Measurements from ENCODE around the gene SLC45A2.
"Not testable (repeated sequence)": the region's sequence is repeated elsewhere in the genome, so short reads cannot be mapped to it uniquely, and the experiment has no call there.

Gene SLC45A2

DNA sequence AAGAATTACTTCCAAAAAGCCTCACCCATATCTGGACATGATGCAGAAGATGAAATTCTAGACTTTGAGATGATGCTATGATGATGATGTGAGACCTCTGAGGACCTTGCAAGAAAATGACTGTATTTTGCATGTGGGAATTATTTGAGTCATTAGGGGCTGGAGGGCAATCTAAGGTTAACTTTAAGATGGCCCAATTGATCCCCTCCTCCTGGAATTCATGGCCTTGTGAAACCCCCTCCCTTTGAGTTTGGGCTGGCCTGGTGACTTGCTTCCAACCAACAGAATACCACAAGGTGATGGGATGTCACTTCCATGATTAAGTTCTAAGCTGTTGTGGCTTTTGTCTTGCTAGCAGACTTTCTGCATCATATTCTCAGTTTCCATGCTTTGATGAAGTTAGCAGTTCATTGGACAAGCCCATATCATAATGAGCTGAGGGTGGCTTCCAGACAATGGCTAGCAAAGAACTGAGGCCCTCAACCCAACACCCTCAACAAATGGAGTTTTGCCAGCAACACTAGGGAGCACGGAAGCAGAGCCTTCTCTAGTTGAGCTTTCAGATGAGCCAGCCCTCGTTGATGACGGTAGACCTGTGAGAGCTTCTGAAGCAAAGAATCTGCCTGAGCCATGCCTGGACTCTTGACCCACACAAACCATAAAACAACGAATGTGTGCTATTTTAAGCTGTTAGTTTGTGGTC, 30.8 kb upstream of the SLC45A2 start:
- TF ChIP-seq, protein P1, sequence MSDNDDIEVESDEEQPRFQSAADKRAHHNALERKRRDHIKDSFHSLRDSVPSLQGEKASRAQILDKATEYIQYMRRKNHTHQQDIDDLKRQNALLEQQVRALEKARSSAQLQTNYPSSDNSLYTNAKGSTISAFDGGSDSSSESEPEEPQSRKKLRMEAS (IDR thresholded peaks at IDR 0.05; ENCODE audit: low read depth, low read length): no peak
- TF ChIP-seq POLR2A (IDR thresholded peaks at IDR 0.05; ENCODE audit: extremely low read depth, insufficient read length) (no peak), MYC (IDR thresholded peaks at IDR 0.05; ENCODE audit: low read depth, low read length) (no peak)
- TF ChIP-seq, protein P2, sequence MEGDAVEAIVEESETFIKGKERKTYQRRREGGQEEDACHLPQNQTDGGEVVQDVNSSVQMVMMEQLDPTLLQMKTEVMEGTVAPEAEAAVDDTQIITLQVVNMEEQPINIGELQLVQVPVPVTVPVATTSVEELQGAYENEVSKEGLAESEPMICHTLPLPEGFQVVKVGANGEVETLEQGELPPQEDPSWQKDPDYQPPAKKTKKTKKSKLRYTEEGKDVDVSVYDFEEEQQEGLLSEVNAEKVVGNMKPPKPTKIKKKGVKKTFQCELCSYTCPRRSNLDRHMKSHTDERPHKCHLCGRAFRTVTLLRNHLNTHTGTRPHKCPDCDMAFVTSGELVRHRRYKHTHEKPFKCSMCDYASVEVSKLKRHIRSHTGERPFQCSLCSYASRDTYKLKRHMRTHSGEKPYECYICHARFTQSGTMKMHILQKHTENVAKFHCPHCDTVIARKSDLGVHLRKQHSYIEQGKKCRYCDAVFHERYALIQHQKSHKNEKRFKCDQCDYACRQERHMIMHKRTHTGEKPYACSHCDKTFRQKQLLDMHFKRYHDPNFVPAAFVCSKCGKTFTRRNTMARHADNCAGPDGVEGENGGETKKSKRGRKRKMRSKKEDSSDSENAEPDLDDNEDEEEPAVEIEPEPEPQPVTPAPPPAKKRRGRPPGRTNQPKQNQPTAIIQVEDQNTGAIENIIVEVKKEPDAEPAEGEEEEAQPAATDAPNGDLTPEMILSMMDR (IDR thresholded peaks at IDR 0.05; ENCODE audit: low read depth, low read length): no peak
- H3K4me3 ChIP-seq (ENCODE audit: low read depth, low read length): no peak overlapping the region
- no peak for DNase-seq (ENCODE audit: low read depth)

DNA sequence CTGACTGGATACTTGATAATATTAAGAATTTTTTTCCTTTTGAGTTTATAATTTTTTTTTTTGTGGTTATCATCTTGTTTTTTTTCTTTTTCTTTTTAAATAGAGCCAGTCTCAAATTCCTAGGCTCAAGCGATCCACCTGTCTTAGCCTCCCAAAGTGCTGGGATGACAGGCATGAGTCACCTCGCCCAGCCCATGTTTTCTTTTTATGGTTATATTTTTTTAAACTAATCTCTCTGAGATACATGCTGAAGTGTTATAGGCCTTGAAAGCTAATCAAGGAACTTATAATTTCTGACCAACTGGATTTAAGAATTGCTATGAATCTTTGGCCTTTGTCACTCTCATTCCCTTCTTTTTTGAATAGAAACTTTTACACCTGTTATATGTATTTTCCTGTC, 30.1 kb upstream of the SLC45A2 start:
- no peak overlapping the region for H3K4me3 ChIP-seq (ENCODE audit: low read depth, low read length)
- TF ChIP-seq MYC (IDR thresholded peaks at IDR 0.05; ENCODE audit: low read depth, low read length): no peak
- TF ChIP-seq, protein P1 (IDR thresholded peaks at IDR 0.05; ENCODE audit: low read depth, low read length): no peak
- no peak for TF ChIP-seq POLR2A (IDR thresholded peaks at IDR 0.05; ENCODE audit: extremely low read depth, insufficient read length)
- TF ChIP-seq, protein P2 (IDR thresholded peaks at IDR 0.05; ENCODE audit: low read depth, low read length): no peak
- DNase-seq (ENCODE audit: low read depth): no peak

DNA sequence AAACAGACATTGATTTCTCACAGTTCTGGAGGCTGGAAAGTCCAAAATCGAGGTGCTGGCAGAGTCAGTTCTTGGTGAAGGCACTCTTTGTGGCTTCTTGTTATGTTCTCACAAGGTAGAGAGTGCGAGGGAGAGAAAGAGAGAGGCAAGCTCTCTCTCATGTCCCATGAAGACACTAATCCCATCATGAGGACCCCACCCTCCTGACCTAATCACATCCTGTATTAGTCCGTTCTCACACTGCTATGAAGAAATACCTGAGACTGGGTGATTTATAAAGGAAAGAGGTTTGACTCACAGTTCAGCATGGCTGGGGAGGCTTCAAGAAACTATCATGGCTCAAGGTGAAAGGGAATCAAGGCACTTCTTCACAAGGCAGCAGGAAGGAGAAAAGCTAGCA, 29.1 kb upstream of the SLC45A2 start:
- H3K4me3 ChIP-seq (ENCODE audit: low read depth, low read length): no peak overlapping the region
- DNase-seq (ENCODE audit: low read depth): no peak
- TF ChIP-seq POLR2A (IDR thresholded peaks at IDR 0.05; ENCODE audit: extremely low read depth, insufficient read length) (no peak), MYC (IDR thresholded peaks at IDR 0.05; ENCODE audit: low read depth, low read length) (no peak)
- TF ChIP-seq, protein P2 (IDR thresholded peaks at IDR 0.05; ENCODE audit: low read depth, low read length): no peak
- TF ChIP-seq, protein P1 (IDR thresholded peaks at IDR 0.05; ENCODE audit: low read depth, low read length): no peak

DNA sequence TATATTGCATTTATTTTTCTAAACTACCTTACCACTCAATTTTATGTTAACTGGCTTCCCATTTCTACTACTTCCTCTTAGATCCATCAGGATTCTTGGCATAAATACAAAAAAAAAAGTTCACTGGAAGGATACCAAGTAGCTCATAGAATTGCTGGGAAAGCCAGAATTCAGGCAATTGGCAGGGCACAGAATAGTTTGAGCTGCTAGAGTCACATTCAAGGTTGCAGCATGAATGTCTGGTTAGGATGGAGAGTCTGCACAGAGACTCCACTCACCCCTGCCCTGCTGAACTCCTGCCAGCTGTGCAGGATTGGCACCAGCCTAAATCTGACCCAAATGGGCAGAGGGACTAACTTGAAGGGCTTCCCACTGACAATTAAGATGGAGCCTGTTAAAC, 28.3 kb upstream of the SLC45A2 start:
- H3K4me3 ChIP-seq (ENCODE audit: low read depth, low read length): no peak overlapping the region
- no peak for DNase-seq (ENCODE audit: low read depth)
- TF ChIP-seq, protein P1 (IDR thresholded peaks at IDR 0.05; ENCODE audit: low read depth, low read length): no peak
- TF ChIP-seq POLR2A (IDR thresholded peaks at IDR 0.05; ENCODE audit: extremely low read depth, insufficient read length) (no peak), MYC (IDR thresholded peaks at IDR 0.05; ENCODE audit: low read depth, low read length) (no peak)
- TF ChIP-seq, protein P2 (IDR thresholded peaks at IDR 0.05; ENCODE audit: low read depth, low read length): no peak

DNA sequence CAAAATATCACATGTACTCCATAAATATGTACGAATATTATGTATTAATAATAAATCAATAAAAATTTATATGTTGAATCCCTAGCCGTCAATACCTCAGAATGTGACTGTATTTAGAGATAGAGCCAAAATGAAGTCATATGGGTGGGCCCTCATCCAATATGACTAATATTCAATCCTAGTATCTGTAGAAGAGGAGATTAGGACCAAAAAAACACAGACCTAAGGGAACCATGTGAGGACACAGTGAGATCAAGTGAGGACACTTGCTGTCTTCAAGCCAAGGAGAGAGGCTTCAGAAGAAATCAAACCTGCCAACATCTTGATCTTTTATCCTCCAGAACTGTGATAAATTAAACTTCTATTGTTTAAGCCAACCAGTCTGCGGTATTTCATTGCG, 27.0 kb upstream of the SLC45A2 start:
- TF ChIP-seq POLR2A (IDR thresholded peaks at IDR 0.05; ENCODE audit: extremely low read depth, insufficient read length) (no peak), MYC (IDR thresholded peaks at IDR 0.05; ENCODE audit: low read depth, low read length) (no peak)
- TF ChIP-seq, protein P1 (IDR thresholded peaks at IDR 0.05; ENCODE audit: low read depth, low read length): no peak
- TF ChIP-seq, protein P2 (IDR thresholded peaks at IDR 0.05; ENCODE audit: low read depth, low read length): no peak
- H3K4me3 ChIP-seq (ENCODE audit: low read depth, low read length): no peak overlapping the region
- DNase-seq (ENCODE audit: low read depth): no peak

DNA sequence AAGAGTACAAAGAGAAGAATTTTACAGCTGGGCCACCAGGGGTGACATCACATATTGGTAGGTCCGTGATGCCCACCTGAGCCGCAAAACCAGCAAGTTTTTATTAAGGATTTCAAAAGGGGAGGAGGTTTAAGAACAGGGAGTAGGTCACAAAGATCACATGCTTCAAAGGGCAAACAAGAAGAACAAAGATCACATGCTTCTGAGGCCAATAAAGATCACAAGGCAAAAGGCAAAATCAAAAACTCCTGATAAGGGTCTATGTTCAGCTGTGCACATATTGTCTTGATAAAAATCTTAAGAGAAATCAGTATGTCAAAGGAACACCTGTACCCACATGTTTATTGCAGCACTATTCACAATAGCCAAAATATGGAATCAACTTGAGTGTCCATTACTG, 25.7 kb upstream of the SLC45A2 start:
- DNase-seq (ENCODE audit: low read depth); H3K4me3 ChIP-seq (ENCODE audit: low read depth, low read length): not testable (repeated sequence)

All from NB4 (cell line).